Thyroid gland (tissue), 4 donors: ENCODE results near the gene RIPOR3. TPM values are rescaled to one million over a fixed set of nuclear protein-coding genes. Genes with fewer than 3 reads are reported as not detected.
"Not testable (repeated sequence)": the region's sequence is repeated elsewhere in the genome, so short reads cannot be mapped to it uniquely, and the experiment has no call there.

Experiments
- DNase-seq, 2 donors: peaks; one replicate each; pipeline ENCODE4 v3.0.0-alpha.2; 2019
- H3K27ac ChIP-seq, 3 donors: fragments of 200-600 bp; sonication (generic); 1 replicate in 2 of 3; 2 replicates in 1 of 3; pipeline ENCODE4 v1.5.1; 2016 to 2019; ENCODE audit warnings: mild to moderate bottlenecking in 1 of 3, moderate library complexity in 1 of 3
- H3K27me3 ChIP-seq: fragments of 200-600 bp; sonication (generic); one replicate; pipeline ENCODE4 v1.5.1; 2019
- H3K36me3 ChIP-seq, 2 donors: fragments of 200-600 bp; sonication (generic); one replicate each; pipeline ENCODE4 v1.5.1; 2016 to 2019
- H3K4me1 ChIP-seq, 2 donors: fragments of 200-600 bp; sonication (generic); one replicate each; pipeline ENCODE4 v1.5.1; 2017 to 2019
- H3K4me3 ChIP-seq, 3 donors: fragments of 200-600 bp; sonication (generic); replicated peaks in 1 of 3; 1 replicate in 2 of 3; 2 replicates in 1 of 3; pipeline ENCODE4 v1.5.1; 2016; ENCODE audit warnings: mild to moderate bottlenecking in 1 of 3
- H3K9me3 ChIP-seq: fragments of 200-600 bp; sonication (generic); one replicate; pipeline ENCODE4 v1.5.1; 2017
- POLR2A ChIP-seq, 2 donors: fragments of 450-650 bp; IDR thresholded peaks; one replicate each; pipeline ENCODE4 v1.6.1; 2017; ENCODE audit warnings: antibody characterized with exemption in 2 of 2, mild to moderate bottlenecking in 2 of 2, moderate library complexity in 1 of 2
- WGBS, 2 donors: methylation state at CpG; one replicate each; pipeline ENCODE4 v1.1.5; 2017; 5-methylcytosine and 5-hydroxymethylcytosine counted together
- intact Hi-C: fragments of 100-400 bp; cut with DNase I; formaldehyde crosslinking; loops from one replicate; pipeline ENCODE4 v1.15.1; 2023
- total RNA-seq, 4 donors: library from RNA; depleted of rRNA; stranded (reverse); fragments of >200 nt; gene quantifications; one replicate each; pipeline ENCODE4 v1.2.3, GENCODE V29; 2016
- TF ChIP-seq, protein P1 (sequence below), 6 experiments: fragments of 200-600 bp in 3 of 6; fragments of 450-650 bp in 3 of 6; sonication (generic) in 3 of 6; IDR thresholded peaks; one replicate each; pipeline ENCODE4 v1.5.1; 2016 to 2019; ENCODE audit warnings: antibody characterized with exemption in 6 of 6, mild to moderate bottlenecking in 2 of 6, inconsistent platforms in 1 of 6, moderate library complexity in 1 of 6

RIPOR3 gene
- total RNA-seq, 4 donors from 2014 or later: 6.2 to 23.9 (median 9.5) TPM

DNA sequence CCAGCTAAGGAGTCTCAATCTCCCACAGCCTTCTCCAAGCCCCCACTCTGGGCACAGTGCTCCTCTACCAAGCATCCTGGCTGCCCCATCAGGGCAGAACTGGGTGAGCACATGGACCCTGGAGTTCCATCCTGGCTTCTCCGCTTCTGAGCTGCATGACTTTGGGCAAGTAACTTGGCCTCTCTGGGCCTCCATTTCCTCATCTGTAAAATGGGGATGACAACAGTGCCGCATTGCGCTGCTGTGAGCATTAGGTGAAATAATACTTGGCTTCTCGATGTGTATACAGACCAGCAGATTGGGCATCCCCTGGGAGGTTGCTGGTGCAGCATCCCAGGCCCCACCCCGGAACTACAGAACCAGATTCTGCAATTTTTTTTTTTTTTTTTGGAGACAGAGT, 8.3 kb upstream of the RIPOR3 start:
- intact Hi-C loops: no loop called here
- WGBS, 2 donors: 97 to 98% methylated on average over 5 of the region's 5 CpGs
- TF ChIP-seq, protein P1, sequence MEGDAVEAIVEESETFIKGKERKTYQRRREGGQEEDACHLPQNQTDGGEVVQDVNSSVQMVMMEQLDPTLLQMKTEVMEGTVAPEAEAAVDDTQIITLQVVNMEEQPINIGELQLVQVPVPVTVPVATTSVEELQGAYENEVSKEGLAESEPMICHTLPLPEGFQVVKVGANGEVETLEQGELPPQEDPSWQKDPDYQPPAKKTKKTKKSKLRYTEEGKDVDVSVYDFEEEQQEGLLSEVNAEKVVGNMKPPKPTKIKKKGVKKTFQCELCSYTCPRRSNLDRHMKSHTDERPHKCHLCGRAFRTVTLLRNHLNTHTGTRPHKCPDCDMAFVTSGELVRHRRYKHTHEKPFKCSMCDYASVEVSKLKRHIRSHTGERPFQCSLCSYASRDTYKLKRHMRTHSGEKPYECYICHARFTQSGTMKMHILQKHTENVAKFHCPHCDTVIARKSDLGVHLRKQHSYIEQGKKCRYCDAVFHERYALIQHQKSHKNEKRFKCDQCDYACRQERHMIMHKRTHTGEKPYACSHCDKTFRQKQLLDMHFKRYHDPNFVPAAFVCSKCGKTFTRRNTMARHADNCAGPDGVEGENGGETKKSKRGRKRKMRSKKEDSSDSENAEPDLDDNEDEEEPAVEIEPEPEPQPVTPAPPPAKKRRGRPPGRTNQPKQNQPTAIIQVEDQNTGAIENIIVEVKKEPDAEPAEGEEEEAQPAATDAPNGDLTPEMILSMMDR (IDR thresholded peaks at IDR 0.05): no peak
- TF ChIP-seq POLR2A (IDR thresholded peaks at IDR 0.05): no peak

DNA sequence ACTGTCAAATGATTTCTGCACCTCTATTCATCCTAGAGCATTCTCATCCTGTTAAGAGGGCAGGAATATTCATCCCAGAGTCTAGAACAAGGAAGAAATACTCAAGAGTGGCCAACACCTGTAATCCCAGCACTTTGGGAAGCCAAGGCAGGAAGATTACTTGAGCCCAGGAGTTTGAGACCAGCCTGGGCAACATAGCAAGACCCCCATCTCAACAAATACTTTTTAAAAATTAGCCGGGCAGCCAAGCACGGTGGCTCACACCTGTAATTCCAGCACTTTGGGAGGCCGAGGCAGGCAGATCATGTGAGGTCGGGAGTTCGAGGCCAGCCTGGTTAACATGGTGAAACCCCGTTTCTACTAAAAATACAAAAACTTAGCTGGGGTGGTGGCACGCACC, 6.9 kb upstream of the RIPOR3 start:
- H3K9me3 ChIP-seq, intact Hi-C loops, H3K4me3 ChIP-seq, H3K36me3 ChIP-seq, DNase-seq, H3K27ac ChIP-seq, H3K27me3 ChIP-seq: not testable (repeated sequence)
- 93% methylated on average over 7 of the region's 7 CpGs for WGBS, 2 donors
- H3K4me1 ChIP-seq: peaks cover 11 to 13% of the 10 kb centered on the region in 2 donors

More for the DNA sequence above, 8.3 kb upstream of the RIPOR3 start:
- Histone ChIP-seq H3K27me3 (no peaks in the 10 kb centered on the region), H3K36me3 (no peaks in the 10 kb centered on the region), H3K9me3 (no peaks in the 10 kb centered on the region), H3K27ac (no peak overlapping the region), H3K4me1 (peaks cover 11 to 13% of the 10 kb centered on the region in 2 donors), H3K4me3 (no peak overlapping the region)
- DNase-seq: no peak

DNA sequence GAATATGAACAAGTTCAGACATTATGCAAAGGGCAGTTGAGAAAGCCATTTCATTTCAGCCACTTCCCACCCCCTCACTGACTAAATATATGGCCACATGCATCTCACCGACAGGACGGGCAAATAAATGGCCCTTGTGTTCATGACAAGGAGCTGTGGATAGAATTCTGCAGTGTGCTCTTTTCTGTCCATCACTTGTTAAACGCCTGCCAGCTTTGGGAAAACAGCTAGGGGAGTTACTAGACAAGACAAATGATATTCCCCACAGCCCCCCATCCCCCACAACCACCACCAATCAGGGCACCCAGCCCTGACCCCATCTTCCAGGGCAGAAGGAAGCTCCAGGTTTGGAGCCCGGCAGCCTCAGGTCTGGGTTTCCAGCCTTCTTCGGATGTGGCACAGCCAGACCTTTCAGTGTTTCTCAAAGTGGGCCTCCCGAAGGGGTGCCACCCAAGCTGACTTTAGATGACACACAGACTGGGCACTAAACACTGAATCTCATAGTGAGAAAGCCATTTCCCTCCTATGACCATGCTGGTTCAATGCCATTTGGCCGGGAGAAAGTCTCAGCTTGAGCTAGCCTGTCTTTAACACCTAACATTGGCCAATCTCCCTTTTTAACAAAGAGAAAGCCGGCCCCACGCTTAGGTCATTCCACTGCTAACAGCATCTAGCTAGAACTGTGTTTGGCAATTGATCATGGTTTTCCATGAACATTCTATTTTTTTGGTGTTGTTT, 4.0 kb upstream of the RIPOR3 start:
- no peak overlapping the region for H3K27ac ChIP-seq
- DNase-seq: no peak
- no peaks in the 10 kb centered on the region for H3K9me3 ChIP-seq
- H3K4me1 ChIP-seq: peaks cover 4 to 6% of the 10 kb centered on the region in 2 donors
- no peak overlapping the region for H3K4me3 ChIP-seq
- no peak for TF ChIP-seq POLR2A (IDR thresholded peaks at IDR 0.05)
- intact Hi-C loops: no loop called here
- WGBS, 2 donors: 81 to 85% methylated on average over 9 of the region's 9 CpGs
- H3K36me3 ChIP-seq: no peaks in the 10 kb centered on the region
- H3K27me3 ChIP-seq: no peaks in the 10 kb centered on the region

DNA sequence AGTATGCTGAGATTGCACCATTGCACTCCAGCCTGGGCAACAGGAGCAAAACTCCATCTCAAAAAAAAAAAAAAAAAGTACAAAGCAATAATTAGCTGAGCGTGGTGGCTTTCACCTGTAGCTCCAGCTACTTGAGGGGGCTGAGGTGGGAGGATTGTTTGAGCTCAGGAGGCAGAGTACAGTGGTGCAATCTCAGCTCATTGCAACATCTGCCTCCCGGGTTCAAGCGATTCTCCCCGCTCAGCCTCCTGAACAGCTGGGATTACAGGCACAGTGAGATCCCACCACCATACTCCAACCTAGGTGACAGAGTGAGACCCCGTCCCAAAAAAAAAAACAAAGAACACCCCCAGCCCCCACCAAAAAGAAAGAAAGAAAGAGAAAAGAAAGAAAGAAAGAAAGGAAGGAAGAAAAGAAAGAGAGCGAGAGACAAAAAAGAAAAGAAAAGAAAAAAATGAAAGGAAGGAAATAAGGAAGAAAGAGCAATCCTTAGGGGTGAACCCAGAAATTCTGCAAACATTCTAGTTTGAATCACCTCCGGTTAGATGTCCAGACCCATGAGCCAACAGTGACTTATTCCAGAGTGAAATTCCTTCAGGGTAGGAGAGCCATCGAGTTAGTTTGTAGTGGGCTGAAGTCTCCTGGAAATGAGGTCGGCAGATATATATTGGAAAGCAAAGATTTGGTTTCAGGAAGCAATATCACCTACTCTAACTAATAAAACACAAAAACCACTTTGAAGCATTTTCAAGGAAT, 3.2 kb upstream of the RIPOR3 start:
- intact Hi-C loops: no loop called here
- DNase-seq: no peak
- Histone ChIP-seq H3K4me1 (peaks cover 4 to 6% of the 10 kb centered on the region in 2 donors), H3K9me3 (no peaks in the 10 kb centered on the region), H3K27ac (no peak overlapping the region), H3K36me3 (no peaks in the 10 kb centered on the region), H3K27me3 (no peaks in the 10 kb centered on the region), H3K4me3 (no peak overlapping the region)
- TF ChIP-seq, protein P1 (IDR thresholded peaks at IDR 0.05): no peak
- TF ChIP-seq POLR2A (IDR thresholded peaks at IDR 0.05): no peak
- 70 to 73% methylated on average over 9 of the region's 9 CpGs for WGBS, 2 donors

DNA sequence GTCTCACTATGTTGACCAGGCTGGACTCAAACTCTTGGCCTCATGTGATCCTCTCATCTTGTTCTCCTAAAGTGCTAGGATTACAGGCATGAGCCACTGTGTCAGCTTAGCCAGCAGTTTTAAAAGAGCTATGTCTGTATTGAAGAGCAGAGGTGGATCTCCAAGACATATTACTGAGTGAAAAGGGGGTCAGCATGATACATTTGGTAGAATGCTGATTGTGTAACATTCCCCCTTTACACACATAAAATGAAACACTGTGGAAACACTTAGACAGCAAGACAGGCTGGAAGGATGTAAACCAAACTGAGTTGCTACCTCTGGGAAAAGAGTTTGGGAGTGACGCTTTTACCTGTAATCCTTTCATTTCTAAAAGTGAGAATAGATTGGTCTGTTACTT, 1.7 kb upstream of the RIPOR3 start:
- Histone ChIP-seq H3K4me1 (peaks cover 4 to 6% of the 10 kb centered on the region in 2 donors), H3K36me3 (no peaks in the 10 kb centered on the region), H3K27me3 (no peaks in the 10 kb centered on the region), H3K9me3 (no peaks in the 10 kb centered on the region), H3K4me3 (no peak overlapping the region), H3K27ac (no peak overlapping the region)
- TF ChIP-seq POLR2A (IDR thresholded peaks at IDR 0.05): no peak
- TF ChIP-seq, protein P1 (IDR thresholded peaks at IDR 0.05): no peak
- no peak for DNase-seq
- intact Hi-C loops: no loop called here
- WGBS, 2 donors: 93 to 97% methylated on average over 1 of the region's 1 CpG

DNA sequence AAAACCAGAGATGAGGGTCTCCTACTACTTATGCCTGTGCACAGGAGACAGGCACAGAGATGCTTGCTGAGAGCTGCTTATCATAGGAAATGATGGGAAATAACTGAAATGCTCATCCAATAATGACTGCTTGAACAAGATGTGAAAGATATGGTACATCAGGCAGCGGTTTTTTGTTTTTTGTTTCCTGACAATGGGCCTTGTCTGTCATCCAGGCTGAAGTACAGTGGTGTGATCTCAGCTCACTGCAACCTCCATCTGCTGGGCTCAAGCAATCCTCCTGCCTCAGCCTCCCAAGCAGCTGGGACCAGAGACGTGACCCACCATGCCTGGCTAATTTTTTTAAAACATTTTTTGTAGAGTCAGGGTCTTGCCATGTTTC, 1.2 kb upstream of the RIPOR3 start:
- intact Hi-C loops: no loop called here

More for the DNA sequence above, 1.2 kb upstream of the RIPOR3 start:
- Histone ChIP-seq H3K9me3 (no peaks in the 10 kb centered on the region), H3K4me1 (peaks cover 4 to 6% of the 10 kb centered on the region in 2 donors), H3K27ac (no peak overlapping the region), H3K27me3 (no peaks in the 10 kb centered on the region), H3K4me3 (no peak overlapping the region), H3K36me3 (no peaks in the 10 kb centered on the region)
- 88 to 92% methylated on average over 2 of the region's 2 CpGs for WGBS, 2 donors
- DNase-seq: no peak
- TF ChIP-seq, protein P1 (IDR thresholded peaks at IDR 0.05): no peak
- TF ChIP-seq POLR2A (IDR thresholded peaks at IDR 0.05): no peak
